Measurements from ENCODE around the gene METTL6. TPM values are rescaled to one million over a fixed set of nuclear protein-coding genes. Genes with fewer than 3 reads are reported as not detected.
"Not testable (repeated sequence)": the region's sequence is repeated elsewhere in the genome, so short reads cannot be mapped to it uniquely, and the experiment has no call there.

The METTL6 gene
- total RNA-seq, 1 experiment from 2014 or later: 25.6 TPM

GRCh38 chr3:15387171-15387581 lies 40.2 kb downstream of the METTL6 start:
- Mint-ChIP-seq H3K4me3 (no peak overlapping the region), H3K27ac (no peak overlapping the region), H3K36me3 (ENCODE audit: insufficient read depth in 1 of 3, low read depth in 3 of 3) (peaks cover 0 to 7% (median 6%) of the 10 kb centered on the region in 3 experiments; a peak in 2 of 7 replicates), H3K27me3 (ENCODE audit: low read depth) (peaks cover 5% of the 10 kb centered on the region), H3K4me1 (no peaks in the 10 kb centered on the region), H3K9me3 (peaks cover 17 to 23% of the 10 kb centered on the region in 2 experiments)
- no peak overlapping the region for H3K56ac ChIP-seq (ENCODE audit: insufficient read length, low read depth, low read length)
- H2BK15ac ChIP-seq (ENCODE audit: low read depth, low read length): no peak overlapping the region
- H3K4me2 ChIP-seq (ENCODE audit: insufficient read depth, insufficient read length, low read length): no peak overlapping the region
- no peaks in the 10 kb centered on the region for H3K9me3 ChIP-seq (ENCODE audit: control insufficient read depth, low read depth, low read length)
- no peak overlapping the region for H3T11ph ChIP-seq (ENCODE audit: low read length)
- H2AK5ac ChIP-seq (ENCODE audit: insufficient read length, low read length): no peak overlapping the region
- no peaks in the 10 kb centered on the region for H3K23me2 ChIP-seq (ENCODE audit: insufficient read length, low read depth, low read length, poor library complexity, severe bottlenecking)
- DNase-seq: no peak
- no peak overlapping the region for H3K18ac ChIP-seq (ENCODE audit: insufficient read length, low read depth, low read length)
- H3K79me1 ChIP-seq (ENCODE audit: insufficient read depth, low read depth, low read length, poor library complexity, severe bottlenecking): no peaks in the 10 kb centered on the region
- H3K4ac ChIP-seq (ENCODE audit: low read depth, low read length): no peak overlapping the region
- no peaks in the 10 kb centered on the region for H3K4me1 ChIP-seq (ENCODE audit: insufficient read depth, low read length)
- WGBS (ENCODE audit: extremely low coverage, insufficient read length, low lambda C conversion rate): no CpG with 5 or more reads among the region's 1 CpG
- no peak overlapping the region for H2BK20ac ChIP-seq (ENCODE audit: low read depth, low read length, poor library complexity, severe bottlenecking)
- H4K20me1 ChIP-seq (ENCODE audit: control insufficient read depth, insufficient read depth, insufficient read length): no peaks in the 10 kb centered on the region
- no peak overlapping the region for H4K8ac ChIP-seq (replicated peaks; ENCODE audit: insufficient read length, low read depth, low read length)
- H3K14ac ChIP-seq (ENCODE audit: insufficient read depth, low read length): no peak overlapping the region
- H2BK5ac ChIP-seq (ENCODE audit: insufficient read length, low read length): no peak overlapping the region
- no peak for TF ChIP-seq CTCF (conservative IDR thresholded peaks at IDR 0.05)
- H3K9ac ChIP-seq (ENCODE audit: extremely low read depth, insufficient read length, low read length): no peak overlapping the region
- no peak overlapping the region for H4K91ac ChIP-seq (ENCODE audit: insufficient read length, low read depth, low read length)
- H3K27me3 ChIP-seq (ENCODE audit: insufficient read depth, low read length): no peaks in the 10 kb centered on the region
- no peak overlapping the region for H3K23ac ChIP-seq (ENCODE audit: insufficient read length, low read depth, low read length)
- H2BK120ac ChIP-seq (ENCODE audit: low read depth, low read length, poor library complexity, severe bottlenecking): no peak overlapping the region
- H3K79me2 ChIP-seq (ENCODE audit: insufficient read depth, low read length): no peaks in the 10 kb centered on the region
- no peak overlapping the region for H4K5ac ChIP-seq (ENCODE audit: insufficient read length, low read depth, low read length)
- no peak overlapping the region for H2BK12ac ChIP-seq (ENCODE audit: insufficient read length, low read depth, low read length)
- no peak overlapping the region for H3K27ac ChIP-seq (ENCODE audit: insufficient read length, low read depth, low read length)
- H2AFZ ChIP-seq (ENCODE audit: low read length): no peak overlapping the region

GRCh38 chr3:15386654-15386955 lies 40.7 kb downstream of the METTL6 start:
- not testable (repeated sequence) for H2BK120ac ChIP-seq (ENCODE audit: low read depth, low read length, poor library complexity, severe bottlenecking); H4K91ac ChIP-seq (ENCODE audit: insufficient read length, low read depth, low read length); H3K27me3 ChIP-seq (ENCODE audit: insufficient read depth, low read length); H3K4ac ChIP-seq (ENCODE audit: low read depth, low read length); H3K9ac ChIP-seq (ENCODE audit: extremely low read depth, insufficient read length, low read length); H2AFZ ChIP-seq (ENCODE audit: low read length); H3K9me3 ChIP-seq (ENCODE audit: control insufficient read depth, low read depth, low read length); H3K56ac ChIP-seq (ENCODE audit: insufficient read length, low read depth, low read length); H4K8ac ChIP-seq (replicated peaks; ENCODE audit: insufficient read length, low read depth, low read length); H3K14ac ChIP-seq (ENCODE audit: insufficient read depth, low read length); H3K36me3 Mint-ChIP-seq (ENCODE audit: insufficient read depth in 1 of 3, low read depth in 3 of 3); H3K27ac Mint-ChIP-seq; H2BK12ac ChIP-seq (ENCODE audit: insufficient read length, low read depth, low read length); H3K4me2 ChIP-seq (ENCODE audit: insufficient read depth, insufficient read length, low read length); H3K27ac ChIP-seq (ENCODE audit: insufficient read length, low read depth, low read length); H3K4me1 ChIP-seq (ENCODE audit: insufficient read depth, low read length); H3K79me1 ChIP-seq (ENCODE audit: insufficient read depth, low read depth, low read length, poor library complexity, severe bottlenecking); H2BK15ac ChIP-seq (ENCODE audit: low read depth, low read length); H3K4me3 Mint-ChIP-seq; H4K5ac ChIP-seq (ENCODE audit: insufficient read length, low read depth, low read length); DNase-seq; H3K27me3 Mint-ChIP-seq (ENCODE audit: low read depth); H2AK5ac ChIP-seq (ENCODE audit: insufficient read length, low read length); H3K4me1 Mint-ChIP-seq; H3K79me2 ChIP-seq (ENCODE audit: insufficient read depth, low read length); H3T11ph ChIP-seq (ENCODE audit: low read length); H2BK5ac ChIP-seq (ENCODE audit: insufficient read length, low read length); H3K23me2 ChIP-seq (ENCODE audit: insufficient read length, low read depth, low read length, poor library complexity, severe bottlenecking); H4K20me1 ChIP-seq (ENCODE audit: control insufficient read depth, insufficient read depth, insufficient read length); H3K18ac ChIP-seq (ENCODE audit: insufficient read length, low read depth, low read length); H3K23ac ChIP-seq (ENCODE audit: insufficient read length, low read depth, low read length); H2BK20ac ChIP-seq (ENCODE audit: low read depth, low read length, poor library complexity, severe bottlenecking)
- WGBS (ENCODE audit: extremely low coverage, insufficient read length, low lambda C conversion rate): no CpG with 5 or more reads among the region's 5 CpGs
- H3K9me3 Mint-ChIP-seq: peaks cover 17 to 23% of the 10 kb centered on the region in 2 experiments
